Stimulated activated CD4-positive, alpha-beta T cell treated with anti-CD3 and anti-CD28 coated beads, Interleukin-1b, Interleukin-23, amount 100 ng/mL, for 48 hours (primary cell): Measurements from ENCODE around the gene SNAPC2.
"Not testable (repeated sequence)": the region's sequence is repeated elsewhere in the genome, so short reads cannot be mapped to it uniquely, and the experiment has no call there.

ENCODE experiments used
- DNase-seq: peaks from one replicate; pipeline ENCODE4 v3.0.0-alpha.2; 2020

Gene SNAPC2

GRCh38 chr19:7910321-7911161 is 9.6 kb upstream of the SNAPC2 start:
- no peak for DNase-seq

DNA sequence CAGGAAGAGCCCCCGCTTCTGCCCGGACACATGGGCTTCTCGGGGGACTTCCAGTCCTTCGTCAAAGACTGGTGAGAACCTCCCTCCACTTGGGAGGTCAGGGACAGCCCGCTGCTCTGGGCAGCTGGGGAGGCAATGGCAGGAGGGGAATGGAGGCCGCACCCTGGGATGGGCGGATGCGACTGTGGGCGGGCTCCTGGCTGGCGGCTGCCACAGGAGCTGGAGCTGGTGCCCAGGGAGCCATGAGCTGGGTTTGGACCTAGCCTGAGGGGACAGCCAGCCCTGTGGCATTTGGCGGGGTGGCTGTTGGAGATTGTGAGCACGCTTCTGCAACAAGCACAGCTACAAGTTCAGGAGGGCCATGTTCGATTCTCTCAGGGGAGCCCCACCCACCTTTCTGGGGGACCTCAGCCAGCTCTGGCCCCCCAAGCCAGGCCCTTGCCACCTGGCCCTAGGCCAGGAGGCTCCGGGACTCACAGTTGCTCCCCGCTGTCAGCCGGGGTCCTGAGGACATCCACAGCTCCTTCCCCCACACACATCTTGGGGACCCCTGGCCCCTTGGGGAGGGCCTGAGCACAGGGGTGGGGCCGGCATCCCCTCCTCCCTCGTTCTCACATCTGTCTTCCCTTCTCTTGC is 8.5 kb upstream of the SNAPC2 start:
- no peak for DNase-seq

- no peak for DNase-seq
Measured at GRCh38 chr19:7912144-7912696, 7.9 kb upstream of the SNAPC2 start.

- DNase-seq = no peak
Measured at GRCh38 chr19:7912697-7913564, 7.2 kb upstream of the SNAPC2 start.

- no peak for DNase-seq
Measured at GRCh38 chr19:7913652-7914051, 6.5 kb upstream of the SNAPC2 start.

GRCh38 chr19:7914099-7914498 is 6.0 kb upstream of the SNAPC2 start:
- DNase-seq = no peak

DNA sequence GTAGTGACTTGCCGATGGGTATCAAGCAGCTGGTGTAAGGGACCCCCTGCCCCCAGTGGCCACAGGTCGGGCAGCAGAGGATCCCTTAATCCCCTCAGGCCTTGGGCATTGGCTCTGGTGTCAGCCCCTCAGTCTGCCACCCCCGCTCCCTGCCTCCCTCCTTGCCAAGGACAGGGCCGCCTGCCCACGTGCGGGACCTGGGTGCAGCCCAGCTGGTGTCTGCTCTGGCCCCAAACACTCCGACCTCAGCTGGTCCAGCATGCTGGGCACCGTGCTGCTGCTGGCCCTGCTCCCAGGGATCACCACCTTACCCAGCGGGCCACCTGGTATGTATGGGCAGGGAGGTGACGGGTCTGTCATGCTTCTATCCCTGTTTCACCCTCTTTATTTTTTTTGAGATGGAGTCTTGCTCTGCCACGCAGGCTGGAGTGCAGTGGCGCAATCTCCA is 5.5 kb upstream of the SNAPC2 start, which contains the start of gene TGFBR3L:
TSS of gene TGFBR3L (plus strand) at position 233 of the 448 bp plus-strand sequence.
- DNase-seq = no peak

DNA sequence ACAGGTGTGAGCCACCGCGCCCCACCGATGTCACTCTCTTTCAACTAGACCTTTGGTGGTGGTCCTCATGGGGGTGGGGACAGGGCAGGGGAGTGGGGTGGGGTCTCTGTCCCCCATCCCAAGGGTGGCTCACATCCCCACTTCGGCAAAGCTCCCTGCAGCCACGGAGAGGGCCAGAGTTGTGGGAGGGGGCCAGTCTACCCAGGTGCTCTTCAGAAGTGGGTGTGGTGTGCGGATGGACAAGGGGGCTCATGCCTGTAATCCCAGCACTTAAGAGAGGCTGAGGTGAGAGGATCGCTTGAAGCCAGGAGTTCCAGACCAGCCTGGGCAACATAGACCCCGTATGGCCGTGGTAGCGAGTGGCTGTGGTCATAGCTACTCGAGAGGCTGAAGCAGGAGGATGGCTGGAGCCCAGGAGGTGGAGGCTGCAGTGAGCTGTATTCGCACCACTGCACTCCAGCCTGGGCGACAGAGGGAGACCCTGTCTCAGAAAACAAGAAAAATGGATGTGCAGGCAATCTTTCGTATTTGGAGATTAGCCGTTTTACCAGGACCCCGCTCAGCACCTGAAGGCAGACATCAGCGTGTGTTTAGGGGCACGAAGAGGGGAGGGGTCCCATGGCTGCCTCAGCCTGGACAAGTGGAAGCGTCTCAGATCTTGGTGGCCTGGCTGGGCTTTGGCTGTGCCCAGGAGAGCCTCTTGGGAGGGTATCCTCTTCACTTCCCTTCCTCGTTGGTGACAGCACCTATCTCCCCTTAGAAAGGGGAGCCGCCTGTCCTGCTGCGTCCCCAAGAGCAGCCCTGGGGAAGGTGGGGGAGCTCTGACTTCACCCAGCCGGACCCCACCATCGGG is 4.7 kb upstream of the SNAPC2 start:
- no peak for DNase-seq

- DNase-seq = peak; percentile 72
Measured at GRCh38 chr19:7916103-7916954, 3.8 kb upstream of the SNAPC2 start.

DNA sequence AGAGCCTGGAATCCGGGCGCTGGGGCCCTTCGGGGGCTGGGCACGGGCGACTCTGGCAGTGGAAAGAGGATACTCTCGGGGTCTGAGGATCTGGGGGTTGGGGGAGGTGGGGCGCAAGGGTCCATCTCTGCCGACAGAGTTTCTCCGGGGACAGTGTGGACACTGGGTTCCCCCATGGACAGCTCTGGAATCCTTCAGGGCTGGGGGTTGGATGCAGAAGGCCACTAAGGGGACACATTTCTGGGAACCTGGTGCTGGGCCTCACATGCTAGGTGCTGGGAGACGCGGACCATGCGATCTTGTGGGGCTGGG is 3.2 kb upstream of the SNAPC2 start:
- no peak for DNase-seq

GRCh38 chr19:7917267-7918061 is 2.7 kb upstream of the SNAPC2 start:
- DNase-seq = peak; percentile 59

- not testable (repeated sequence) for DNase-seq
Measured at GRCh38 chr19:7918062-7918614, 2.0 kb upstream of the SNAPC2 start.

GRCh38 chr19:7918615-7919421 is 1.3 kb upstream of the SNAPC2 start:
- DNase-seq = no peak

DNA sequence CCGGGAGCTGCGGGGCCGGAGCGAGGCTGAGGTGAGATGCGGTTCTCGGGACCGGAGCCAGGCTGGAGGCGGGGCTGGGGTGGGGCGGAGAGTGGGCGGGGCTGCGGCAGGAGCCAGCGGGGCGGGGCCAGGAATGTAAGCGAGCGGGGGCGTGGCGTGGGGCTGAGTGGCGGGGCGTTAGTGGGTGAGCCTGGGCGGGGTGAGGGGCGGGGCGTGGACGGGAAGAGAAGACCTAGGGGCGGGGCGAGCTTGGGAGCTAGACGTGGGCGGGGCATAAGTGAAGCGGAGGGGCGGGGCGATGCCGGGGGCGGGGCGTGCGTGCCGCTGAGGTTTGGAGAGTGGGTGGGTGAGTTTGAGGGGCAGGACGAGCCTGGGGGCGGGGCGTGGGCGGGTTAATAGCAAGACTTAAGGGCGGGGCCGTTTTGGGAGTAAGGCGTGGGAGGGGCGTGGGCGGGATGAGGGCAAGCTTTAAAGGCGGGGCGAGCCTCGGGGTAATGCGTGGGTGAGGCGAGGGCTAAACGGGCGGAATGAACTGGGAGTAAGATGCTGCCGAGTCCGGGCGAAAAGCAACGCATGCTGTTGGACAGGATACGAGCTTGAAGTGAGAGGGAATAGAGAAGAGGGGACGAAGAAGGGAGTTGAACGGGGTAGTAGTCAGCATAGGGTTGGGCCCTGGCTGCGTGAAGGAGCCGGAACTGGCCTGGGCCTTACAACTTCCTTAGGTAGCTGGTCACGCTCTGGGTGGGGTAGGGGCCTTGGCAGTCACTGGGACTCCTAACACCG is 572 bp downstream of the SNAPC2 start:
- DNase-seq = peak; percentile 99

DNA sequence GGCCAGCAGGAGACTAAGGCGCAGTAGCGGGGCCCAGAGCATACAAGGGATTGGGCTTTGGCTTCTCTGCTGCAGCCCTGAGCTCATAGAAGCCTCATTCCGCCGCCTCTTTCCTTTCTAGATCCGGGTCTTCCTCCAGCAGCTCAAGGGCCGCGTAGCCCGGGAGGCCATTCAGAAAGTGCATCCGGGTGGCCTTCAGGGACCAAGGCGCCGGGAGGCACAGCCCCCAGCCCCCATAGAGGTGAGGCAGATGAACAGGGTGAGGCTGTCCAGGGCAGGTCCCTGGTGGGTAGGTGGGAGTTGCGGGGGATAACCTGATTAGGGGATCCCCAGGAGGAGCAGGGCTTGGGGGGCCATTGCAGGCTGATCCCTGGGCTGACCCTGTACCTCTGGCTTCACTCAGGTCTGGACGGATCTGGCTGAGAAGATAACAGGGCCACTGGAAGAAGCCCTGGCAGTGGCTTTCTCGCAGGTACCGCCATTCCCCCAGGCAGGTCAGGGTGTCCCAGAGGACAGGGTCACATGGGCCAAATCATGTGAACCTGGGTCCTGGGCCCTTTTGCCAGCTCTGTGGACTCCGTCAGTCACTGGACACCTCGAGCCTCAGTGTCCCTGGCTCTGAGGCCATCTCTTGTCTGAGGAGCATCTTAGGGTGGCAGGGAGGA is 1.3 kb downstream of the SNAPC2 start:
- DNase-seq = no peak

- DNase-seq = no peak
Measured at GRCh38 chr19:7921967-7922835, 2.1 kb downstream of the SNAPC2 start.

GRCh38 chr19:7922836-7923195 is 2.7 kb downstream of the SNAPC2 start:
- DNase-seq = no peak
